ENCODE results near the gene SPATS2. TPM values are rescaled to one million over a fixed set of nuclear protein-coding genes. Genes with fewer than 3 reads are reported as not detected.

SPATS2 gene
- total and polyA plus RNA-seq, 10 of the 15 experiments (the other 5 are each of a cell fraction or from before 2014, with no cell fraction given) = 9.0 to 54.2 (median 27.5) TPM

- TF ChIP-seq CTCF (IDR thresholded peaks at IDR 0.05 in 2 of 3, conservative IDR thresholded peaks at IDR 0.05 in 1 of 3; ENCODE audit: control insufficient read depth in 2 of 3, extremely low read depth in 1 of 3, insufficient read depth in 1 of 3, low read depth in 3 of 3, low read length in 3 of 3) (peak in 2 of 3 experiments; percentile 8 to 10; a peak in 1 of 6 replicates), SMAD1 (IDR thresholded peaks at IDR 0.05; ENCODE audit: low read depth, partially characterized antibody) (no peak), ZNF24 (IDR thresholded peaks at IDR 0.05) (no peak), IKZF1 (conservative IDR thresholded peaks at IDR 0.05) (peak; percentile 75), NKRF (conservative IDR thresholded peaks at IDR 0.05) (peak; percentile 77), YY1 (IDR thresholded peaks at IDR 0.05; ENCODE audit: low read depth, low read length) (peak; percentile 51; the same call in 1 of the 2 replicates), POLR2A (IDR thresholded peaks at IDR 0.05; ENCODE audit: low read depth, low read length) (peak; percentile 87), MEF2B (IDR thresholded peaks at IDR 0.05; ENCODE audit: partially characterized antibody, poor library complexity, severe bottlenecking) (no peak), KLF5 (IDR thresholded peaks at IDR 0.05; ENCODE audit: partially characterized antibody) (peak; percentile 58), ZNF687 (IDR thresholded peaks at IDR 0.05) (0 out of 2 replicates have a peak, but pooled peaks have one; percentile 64), CHD2 (IDR thresholded peaks at IDR 0.05; ENCODE audit: borderline replicate concordance, low read depth, low read length) (no peak), STAT1 (conservative IDR thresholded peaks at IDR 0.05) (0 out of 2 replicates have a peak, but pooled peaks have one; percentile 79), GATAD2B (conservative IDR thresholded peaks at IDR 0.05; ENCODE audit: low read depth) (peak; percentile 73), MTA2 (IDR thresholded peaks at IDR 0.05; ENCODE audit: low read depth) (no peak), MEF2A (IDR thresholded peaks at IDR 0.05; ENCODE audit: insufficient read depth, low read depth, low read length) (0 out of 2 replicates have a peak, but pooled peaks have one; percentile 15)
- TF ChIP-seq, protein P1, sequence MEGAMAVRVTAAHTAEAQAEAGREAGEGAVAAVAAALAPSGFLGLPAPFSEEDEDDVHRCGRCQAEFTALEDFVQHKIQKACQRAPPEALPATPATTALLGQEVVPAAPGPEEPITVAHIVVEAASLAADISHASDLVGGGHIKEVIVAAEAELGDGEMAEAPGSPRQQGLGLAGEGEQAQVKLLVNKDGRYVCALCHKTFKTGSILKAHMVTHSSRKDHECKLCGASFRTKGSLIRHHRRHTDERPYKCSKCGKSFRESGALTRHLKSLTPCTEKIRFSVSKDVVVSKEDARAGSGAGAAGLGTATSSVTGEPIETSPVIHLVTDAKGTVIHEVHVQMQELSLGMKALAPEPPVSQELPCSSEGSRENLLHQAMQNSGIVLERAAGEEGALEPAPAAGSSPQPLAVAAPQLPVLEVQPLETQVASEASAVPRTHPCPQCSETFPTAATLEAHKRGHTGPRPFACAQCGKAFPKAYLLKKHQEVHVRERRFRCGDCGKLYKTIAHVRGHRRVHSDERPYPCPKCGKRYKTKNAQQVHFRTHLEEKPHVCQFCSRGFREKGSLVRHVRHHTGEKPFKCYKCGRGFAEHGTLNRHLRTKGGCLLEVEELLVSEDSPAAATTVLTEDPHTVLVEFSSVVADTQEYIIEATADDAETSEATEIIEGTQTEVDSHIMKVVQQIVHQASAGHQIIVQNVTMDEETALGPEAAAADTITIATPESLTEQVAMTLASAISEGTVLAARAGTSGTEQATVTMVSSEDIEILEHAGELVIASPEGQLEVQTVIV (IDR thresholded peaks at IDR 0.05; ENCODE audit: borderline replicate concordance, partially characterized antibody) = no peak
- TF ChIP-seq, protein P2, sequence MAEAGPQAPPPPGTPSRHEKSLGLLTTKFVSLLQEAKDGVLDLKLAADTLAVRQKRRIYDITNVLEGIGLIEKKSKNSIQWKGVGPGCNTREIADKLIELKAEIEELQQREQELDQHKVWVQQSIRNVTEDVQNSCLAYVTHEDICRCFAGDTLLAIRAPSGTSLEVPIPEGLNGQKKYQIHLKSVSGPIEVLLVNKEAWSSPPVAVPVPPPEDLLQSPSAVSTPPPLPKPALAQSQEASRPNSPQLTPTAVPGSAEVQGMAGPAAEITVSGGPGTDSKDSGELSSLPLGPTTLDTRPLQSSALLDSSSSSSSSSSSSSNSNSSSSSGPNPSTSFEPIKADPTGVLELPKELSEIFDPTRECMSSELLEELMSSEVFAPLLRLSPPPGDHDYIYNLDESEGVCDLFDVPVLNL (IDR thresholded peaks at IDR 0.05; ENCODE audit: low read depth, low read length) = peak; percentile 55; the same call in 1 of the 2 replicates
These were observed 446 bp upstream of the SPATS2 start (continued) for GRCh38 chr12:49366652-49367380.
